T-helper 2 cell (primary cell): ENCODE measurements around the gene LRP5.
"Not testable (repeated sequence)": the region's sequence is repeated elsewhere in the genome, so short reads cannot be mapped to it uniquely, and the experiment has no call there.

ENCODE experiments used
- DNase-seq, 5 experiments: peaks; one replicate each; pipeline versions ENCODE4 v3.0.0 to v3.0.0-alpha.2; 2012 to 2022

The LRP5 gene

GRCh38 chr11:68471360-68472340 lies 159.3 kb downstream of the LRP5 start:
- DNase-seq: peak in 4 of 5 experiments; percentile 13 to 82 (median 54)

GRCh38 chr11:68472778-68473177 lies 160.4 kb downstream of the LRP5 start:
- DNase-seq: no peak

DNA sequence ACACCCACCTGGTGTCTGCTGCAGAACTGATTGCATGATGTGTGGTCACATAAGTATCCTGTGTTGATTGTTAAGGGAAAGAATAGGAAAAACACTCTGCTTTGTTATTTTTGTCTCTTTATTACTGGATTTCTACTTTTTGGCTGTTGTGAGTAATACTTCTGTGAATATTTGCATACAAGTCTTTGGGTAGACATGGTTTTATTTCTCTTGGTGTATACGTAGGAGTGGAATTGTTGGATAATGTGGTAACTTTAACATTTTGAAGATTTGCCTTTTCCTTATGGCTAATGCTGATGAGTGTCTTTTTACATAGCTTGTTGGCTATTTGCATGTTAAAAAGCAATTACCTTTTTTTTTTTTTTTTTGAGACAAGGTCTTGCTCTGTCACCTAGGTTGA lies 161.3 kb downstream of the LRP5 start:
- no peak for DNase-seq

DNA sequence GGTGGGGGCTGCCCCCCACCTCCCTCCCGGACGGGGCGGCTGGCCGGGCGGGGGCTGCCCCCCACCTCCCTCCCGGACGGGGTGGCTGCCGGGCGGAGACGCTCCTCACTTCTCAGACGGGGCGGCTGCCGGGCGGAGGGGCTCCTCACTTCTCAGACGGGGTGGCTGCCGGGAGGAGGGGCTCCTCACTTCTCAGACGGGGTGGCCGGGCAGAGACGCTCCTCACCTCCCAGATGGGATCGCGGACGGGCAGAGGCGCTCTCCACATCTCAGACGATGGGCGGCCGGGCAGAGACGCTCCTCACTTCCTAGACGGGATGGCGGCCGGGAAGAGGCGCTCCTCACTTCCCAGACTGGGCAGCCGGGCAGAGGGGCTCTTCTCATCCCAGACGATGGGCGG lies 163.2 kb downstream of the LRP5 start:
- DNase-seq: not testable (repeated sequence)

- no peak for DNase-seq
Measured at GRCh38 chr11:68479390-68479789, 167.0 kb downstream of the LRP5 start.

- no peak for DNase-seq
Measured at GRCh38 chr11:68480193-68480592, 167.8 kb downstream of the LRP5 start.

DNA sequence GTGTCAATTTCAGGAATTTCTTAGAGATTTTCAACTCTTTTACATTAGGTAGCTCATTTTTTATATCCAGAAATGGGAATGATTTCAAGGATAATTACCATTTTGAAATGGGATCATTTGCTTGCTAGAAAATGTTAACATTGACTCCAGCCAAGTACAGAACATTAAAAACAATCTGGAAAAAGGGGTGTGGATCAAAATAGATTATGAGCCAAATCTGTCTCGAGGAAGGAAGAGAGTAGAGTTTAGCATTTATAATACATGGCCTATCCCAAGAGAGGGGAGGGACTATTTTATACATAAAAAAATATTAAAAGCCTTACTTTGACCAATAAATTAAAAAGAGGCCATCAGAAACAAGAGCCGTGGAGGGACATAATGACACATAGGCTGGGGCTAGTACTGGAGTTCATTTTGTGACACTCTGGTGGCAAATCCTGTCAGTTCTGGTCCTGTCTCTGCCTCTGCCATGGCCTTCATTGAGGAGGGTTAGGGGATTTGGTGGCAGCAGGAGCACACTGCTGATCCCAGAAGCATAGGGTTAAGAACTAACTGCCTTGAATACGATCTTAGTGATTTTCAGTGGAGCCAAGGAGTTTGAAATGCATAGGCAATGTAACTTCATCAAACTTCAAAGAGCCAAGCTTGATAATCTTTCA lies 168.6 kb downstream of the LRP5 start:
- no peak for DNase-seq

DNA sequence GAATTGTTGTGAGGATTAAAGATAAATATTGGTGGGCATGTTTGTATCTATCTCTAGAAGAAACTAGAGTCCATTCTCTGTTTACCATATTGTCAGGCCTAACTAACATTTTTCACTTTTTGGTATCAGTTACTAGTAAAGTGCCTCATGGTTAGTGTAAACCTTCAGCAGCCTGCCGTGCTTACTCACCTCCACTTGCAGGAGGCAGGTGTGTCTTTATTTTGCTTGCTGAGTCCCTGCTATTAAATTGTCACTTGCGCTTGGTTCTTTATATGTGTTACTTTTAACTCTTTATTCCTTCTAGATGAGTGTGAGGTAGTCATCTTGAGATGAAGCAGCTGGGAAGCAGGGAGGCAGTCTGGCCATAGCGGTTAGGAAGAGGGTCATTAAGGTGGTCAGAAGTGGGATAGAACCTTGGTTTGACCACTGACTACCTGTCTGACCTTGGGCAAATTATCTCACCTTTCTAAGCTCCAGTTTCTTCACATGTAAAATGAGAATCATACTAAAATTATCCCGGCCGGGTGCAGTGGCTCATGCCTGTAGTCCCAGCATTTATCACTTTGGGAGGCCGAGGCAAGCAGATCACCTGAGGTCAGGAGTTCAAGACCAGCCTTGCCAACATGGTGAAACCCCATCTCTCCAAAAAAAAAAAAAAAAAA lies 169.3 kb downstream of the LRP5 start:
- DNase-seq: no peak

- no peak for DNase-seq
Measured at GRCh38 chr11:68488623-68489022, 176.2 kb downstream of the LRP5 start.

- no peak for DNase-seq
Measured at GRCh38 chr11:68495220-68495729, 182.9 kb downstream of the LRP5 start.

DNA sequence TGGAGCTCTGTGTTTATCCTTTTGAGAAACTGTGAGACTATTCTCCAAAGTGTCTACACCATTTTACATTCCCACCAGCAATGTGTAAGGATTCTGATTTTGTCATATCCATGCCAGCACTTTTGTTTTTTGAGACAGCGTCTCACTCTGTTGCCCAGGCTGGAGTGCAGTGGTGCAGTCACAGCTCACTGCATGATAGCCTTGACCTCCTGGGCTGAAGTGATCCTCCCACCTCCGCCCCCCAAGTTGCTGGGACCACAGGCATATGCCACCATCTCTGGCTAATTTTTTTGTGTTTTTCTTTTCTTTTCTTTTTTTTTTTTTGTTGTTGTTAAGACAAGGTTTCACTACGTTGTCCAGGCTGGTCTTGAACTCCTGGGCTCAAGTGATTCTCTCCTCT lies 183.5 kb downstream of the LRP5 start:
- no peak for DNase-seq

DNA sequence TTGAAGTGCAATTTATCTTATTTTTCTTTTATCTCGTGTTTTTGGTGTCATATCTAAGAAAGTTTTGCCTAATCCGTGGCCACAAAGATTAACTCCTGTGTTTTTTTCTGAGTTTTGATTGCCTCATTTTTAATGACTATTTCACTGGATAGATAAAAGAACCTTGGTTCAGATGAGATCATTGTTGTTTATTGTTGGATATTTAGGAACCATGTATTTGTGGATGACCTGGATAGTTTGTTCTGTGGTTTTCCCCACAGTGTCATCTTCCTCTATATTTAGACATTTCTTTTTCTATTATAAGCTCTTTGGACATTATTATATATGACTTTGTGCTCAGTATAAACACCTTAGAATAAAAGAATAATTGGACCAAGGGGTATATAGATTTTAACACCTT lies 185.4 kb downstream of the LRP5 start:
- no peak for DNase-seq

DNA sequence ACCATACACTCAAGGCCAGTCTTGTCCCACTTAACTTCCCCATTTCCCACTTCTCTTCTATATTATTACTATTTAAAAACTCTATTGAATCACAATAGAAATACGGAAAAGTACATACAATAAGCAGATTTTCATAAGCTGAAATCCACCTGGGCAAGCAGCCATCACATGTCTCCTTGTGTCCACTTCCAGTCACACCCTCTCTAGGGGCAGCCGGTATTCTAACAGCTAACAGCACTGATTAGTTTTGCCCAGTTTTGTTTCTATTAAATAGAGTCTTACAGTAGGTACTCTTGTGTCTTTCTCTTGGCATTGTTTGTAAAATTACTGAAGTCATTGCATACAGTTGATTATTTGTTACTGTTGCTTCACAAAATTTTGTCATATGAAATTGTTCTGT lies 185.9 kb downstream of the LRP5 start:
- DNase-seq: no peak
